Coronary artery (tissue), 2 donors: ENCODE results near the gene HEYL.

Experiments
- DNase-seq: peaks from one replicate; pipeline ENCODE4 v3.0.0-alpha.2; 2017; ENCODE audit warnings: low spot score
- H3K27ac ChIP-seq, 2 donors: fragments of 200-600 bp; sonication (generic); one replicate each; pipeline ENCODE4 v1.5.1; 2016 to 2019
- H3K4me3 ChIP-seq: fragments of 200-600 bp; sonication (generic); 2 replicates; pipeline ENCODE4 v1.5.1; 2016; ENCODE audit warnings: mild to moderate bottlenecking, moderate library complexity
- TF ChIP-seq, protein P1 (sequence below): fragments of 200-600 bp; sonication (generic); IDR thresholded peaks from one replicate; pipeline ENCODE4 v1.5.1; 2019; ENCODE audit warnings: antibody characterized with exemption

HEYL gene

DNA sequence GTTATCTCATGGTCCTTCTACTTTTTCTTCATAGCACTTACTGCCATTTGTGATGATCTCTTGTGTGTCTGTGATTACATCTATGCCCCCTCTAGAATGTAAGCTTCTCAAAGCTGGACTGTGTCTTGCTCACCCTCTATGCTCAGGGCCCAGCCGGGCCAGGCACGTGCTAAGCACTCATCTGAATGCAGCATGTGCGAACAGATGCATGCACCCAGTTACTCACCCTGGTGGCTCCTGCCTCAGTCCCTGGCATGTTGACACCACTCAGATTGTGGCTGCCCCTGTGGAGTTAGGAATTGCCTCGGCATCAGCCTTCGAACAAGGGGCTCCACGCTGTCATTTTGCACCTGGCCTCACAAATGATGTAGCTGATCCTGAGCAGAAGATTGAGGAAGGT is 43.3 kb downstream of the HEYL start:
- Histone ChIP-seq H3K27ac (no peak overlapping the region), H3K4me3 (no peak overlapping the region)
- DNase-seq = no peak
- TF ChIP-seq, protein P1, sequence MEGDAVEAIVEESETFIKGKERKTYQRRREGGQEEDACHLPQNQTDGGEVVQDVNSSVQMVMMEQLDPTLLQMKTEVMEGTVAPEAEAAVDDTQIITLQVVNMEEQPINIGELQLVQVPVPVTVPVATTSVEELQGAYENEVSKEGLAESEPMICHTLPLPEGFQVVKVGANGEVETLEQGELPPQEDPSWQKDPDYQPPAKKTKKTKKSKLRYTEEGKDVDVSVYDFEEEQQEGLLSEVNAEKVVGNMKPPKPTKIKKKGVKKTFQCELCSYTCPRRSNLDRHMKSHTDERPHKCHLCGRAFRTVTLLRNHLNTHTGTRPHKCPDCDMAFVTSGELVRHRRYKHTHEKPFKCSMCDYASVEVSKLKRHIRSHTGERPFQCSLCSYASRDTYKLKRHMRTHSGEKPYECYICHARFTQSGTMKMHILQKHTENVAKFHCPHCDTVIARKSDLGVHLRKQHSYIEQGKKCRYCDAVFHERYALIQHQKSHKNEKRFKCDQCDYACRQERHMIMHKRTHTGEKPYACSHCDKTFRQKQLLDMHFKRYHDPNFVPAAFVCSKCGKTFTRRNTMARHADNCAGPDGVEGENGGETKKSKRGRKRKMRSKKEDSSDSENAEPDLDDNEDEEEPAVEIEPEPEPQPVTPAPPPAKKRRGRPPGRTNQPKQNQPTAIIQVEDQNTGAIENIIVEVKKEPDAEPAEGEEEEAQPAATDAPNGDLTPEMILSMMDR = no peak

DNA sequence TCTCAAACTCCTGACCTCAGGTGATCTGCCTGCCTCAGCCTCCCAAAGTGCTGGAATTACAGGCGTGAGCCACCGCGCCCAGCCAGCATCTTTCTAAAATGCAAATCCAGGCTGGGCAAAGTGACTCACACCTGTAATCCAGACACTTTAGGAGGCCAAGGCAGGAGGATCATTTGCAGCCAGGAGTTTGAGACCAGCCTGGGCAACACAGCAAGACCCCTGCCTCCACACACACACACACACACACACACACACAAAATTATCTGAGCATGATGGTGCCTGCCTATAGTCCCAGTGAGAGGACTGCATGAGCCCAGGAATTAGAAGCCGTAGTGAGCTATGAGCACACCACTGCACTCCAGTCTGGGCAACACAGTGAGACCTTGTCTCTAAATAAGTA is 46.1 kb downstream of the HEYL start:
- TF ChIP-seq, protein P1 = no peak
- Histone ChIP-seq H3K4me3 (no peak overlapping the region), H3K27ac (no peak overlapping the region)
- DNase-seq = no peak

DNA sequence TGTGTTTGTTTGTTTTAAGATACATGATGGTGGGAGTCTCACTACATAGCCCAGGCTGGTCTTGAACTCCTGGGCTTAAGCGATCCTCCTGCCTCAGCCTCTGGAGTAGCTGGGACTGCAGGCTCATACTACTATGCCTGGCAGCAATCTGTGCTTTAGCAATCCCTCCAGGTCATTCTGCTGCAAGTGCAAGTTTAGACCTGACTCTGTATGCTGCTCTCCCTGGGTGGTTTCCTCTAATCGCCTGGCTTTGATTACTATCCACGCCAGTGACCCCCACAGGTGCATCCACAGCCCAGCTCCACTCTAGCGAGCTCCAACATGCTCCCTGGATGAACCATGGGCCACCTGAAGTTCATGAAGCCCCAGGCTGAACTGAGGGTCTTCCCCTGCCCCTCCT is 47.4 kb downstream of the HEYL start:
- Histone ChIP-seq H3K27ac (no peak overlapping the region), H3K4me3 (no peak overlapping the region)
- DNase-seq = no peak
- TF ChIP-seq, protein P1 = no peak

DNA sequence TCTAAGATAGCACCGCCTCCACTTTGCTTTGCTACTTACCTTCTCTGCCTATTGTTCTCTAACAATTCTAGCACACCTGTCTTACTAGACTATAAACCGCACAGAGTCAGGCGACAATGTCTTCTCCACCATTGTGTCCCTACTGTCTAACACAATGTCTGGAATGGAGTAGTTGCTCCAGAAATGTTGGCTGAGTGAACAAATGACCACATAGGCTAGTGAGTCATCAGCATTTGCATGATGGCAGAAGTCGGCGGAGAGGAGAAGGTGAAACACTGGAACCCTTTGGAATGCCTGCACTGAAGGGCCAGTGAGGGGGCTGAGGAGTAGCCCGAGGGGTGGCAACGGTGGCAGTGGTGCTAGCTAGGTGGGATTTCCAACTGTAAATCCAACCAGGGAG is 48.9 kb downstream of the HEYL start:
- DNase-seq = no peak
- Histone ChIP-seq H3K4me3 (no peak overlapping the region), H3K27ac (no peak overlapping the region)
- TF ChIP-seq, protein P1 = no peak

DNA sequence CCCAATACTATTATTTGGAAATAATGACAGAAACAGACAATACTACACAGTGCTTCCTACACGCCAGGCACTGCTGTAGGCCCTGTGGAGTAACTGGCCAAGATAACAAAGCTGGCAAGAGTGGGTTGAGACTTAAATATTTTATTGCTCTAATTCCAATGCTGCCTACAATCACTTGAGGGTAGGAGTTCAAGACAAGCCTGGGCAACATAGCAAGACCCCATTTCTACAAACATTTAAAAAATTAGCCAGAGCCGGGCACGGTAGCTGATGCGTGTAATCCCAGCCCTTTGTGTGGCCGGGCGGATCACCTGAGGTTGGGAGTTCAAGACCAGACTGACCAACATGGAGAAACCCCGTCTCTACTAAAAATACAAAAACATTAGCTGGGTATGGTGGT is 53.5 kb downstream of the HEYL start:
- no peak for DNase-seq
- H3K4me3 ChIP-seq = no peak overlapping the region
- no peak overlapping the region for H3K27ac ChIP-seq
- TF ChIP-seq, protein P1 = no peak

DNA sequence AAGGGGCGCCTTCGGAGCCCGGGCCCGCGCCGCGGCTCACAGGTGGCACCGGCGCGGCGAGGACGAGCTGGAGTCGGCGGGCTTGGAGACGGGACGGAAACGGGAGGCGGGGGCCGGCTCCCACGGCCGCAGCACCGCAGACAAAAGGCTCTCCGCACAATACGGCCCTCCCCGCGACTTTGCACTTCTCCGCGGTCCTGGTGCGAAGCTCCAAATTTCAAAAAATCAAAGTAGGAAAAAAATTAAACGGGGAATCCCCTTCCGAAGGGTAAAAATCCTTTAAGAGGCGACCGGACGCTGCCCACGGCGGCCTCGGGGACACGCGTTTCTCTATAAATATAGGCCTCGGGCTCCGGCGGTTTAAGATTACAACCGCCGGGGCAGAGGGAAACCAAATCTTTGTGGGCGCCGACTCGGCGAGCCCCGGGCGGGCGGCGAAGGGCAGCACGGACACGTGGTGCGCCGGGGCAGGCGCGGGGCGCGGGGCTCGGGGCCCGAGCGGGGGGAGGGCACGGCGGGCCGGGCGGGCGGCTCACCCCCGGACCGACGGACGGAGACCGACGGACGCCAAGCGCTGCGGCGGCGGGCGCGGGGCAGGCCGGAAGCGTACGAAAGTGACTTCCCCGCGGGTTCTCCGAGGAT is 63.3 kb downstream of the HEYL start:
- no peak for DNase-seq
- Histone ChIP-seq H3K27ac (peak overlapping the region; percentile 74 to 88), H3K4me3 (peak overlapping the region; percentile 93)
- TF ChIP-seq, protein P1 = no peak

- TF ChIP-seq, protein P1 = no peak
- peak overlapping the region; percentile 74 to 88 for H3K27ac ChIP-seq
- peak overlapping the region; percentile 93 for H3K4me3 ChIP-seq
- DNase-seq = peak; percentile 88
Measured at GRCh38 chr1:39575191-39576015, 64.0 kb downstream of the HEYL start.
